HT-29 (cell line): Measurements from ENCODE around the gene ZFYVE21. TPM values are rescaled to one million over a fixed set of nuclear protein-coding genes. Genes with fewer than 3 reads are reported as not detected.

Source experiments
- DNase-seq: peaks from one replicate; pipeline ENCODE4 v3.0.0-alpha.2; 2015; ENCODE audit warnings: low spot score
- total RNA-seq: library from RNA; depleted of rRNA; stranded (reverse); fragments of >200 nt; shearing (Covaris generic); gene quantifications from 2 replicates; pipeline ENCODE4 v1.2.3, GENCODE V29; 2014

Gene ZFYVE21
- total RNA-seq, 1 experiment from 2014 or later, result 37.6 TPM

DNA sequence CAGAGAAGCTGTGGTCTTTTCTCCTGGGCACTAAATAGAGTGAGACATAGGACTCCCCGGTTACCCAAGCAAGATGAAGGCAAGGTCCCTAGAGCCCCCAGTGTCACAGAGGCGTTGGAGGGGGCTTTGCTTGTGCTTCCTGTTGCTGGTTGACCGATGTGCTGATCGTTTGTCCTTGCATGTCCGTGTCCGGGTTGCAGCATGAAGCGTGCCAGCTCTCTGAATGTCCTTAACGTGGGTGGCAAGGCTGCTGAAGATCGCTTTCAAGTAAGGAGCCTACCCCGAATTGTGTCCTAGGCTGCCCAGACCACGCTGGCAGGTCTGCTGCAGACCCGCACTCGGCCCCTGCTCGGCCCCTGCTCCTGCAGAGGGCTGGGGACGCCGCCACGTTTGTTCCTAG, 23.5 kb upstream of the ZFYVE21 start:
- DNase-seq, result no peak

DNA sequence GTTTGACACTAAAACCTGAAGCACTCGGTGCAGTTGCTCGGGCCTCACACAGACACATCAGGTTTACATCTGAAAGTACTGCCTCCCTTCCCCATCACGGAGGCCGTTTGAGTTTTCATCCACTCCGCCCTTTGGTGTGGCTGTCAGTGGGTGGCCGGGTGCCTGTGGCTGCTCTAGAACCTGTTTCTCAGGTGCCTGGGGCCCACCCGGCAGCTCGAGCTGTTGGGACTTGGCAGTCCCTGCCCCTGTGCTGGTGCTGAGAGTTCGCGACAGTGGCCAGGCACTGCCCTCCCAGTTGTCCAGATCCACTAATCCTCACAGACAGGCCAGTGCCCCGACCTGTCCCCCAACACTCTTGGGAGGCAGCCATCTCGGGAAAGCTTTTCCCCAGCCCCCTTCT, 22.7 kb upstream of the ZFYVE21 start:
- no peak for DNase-seq

DNA sequence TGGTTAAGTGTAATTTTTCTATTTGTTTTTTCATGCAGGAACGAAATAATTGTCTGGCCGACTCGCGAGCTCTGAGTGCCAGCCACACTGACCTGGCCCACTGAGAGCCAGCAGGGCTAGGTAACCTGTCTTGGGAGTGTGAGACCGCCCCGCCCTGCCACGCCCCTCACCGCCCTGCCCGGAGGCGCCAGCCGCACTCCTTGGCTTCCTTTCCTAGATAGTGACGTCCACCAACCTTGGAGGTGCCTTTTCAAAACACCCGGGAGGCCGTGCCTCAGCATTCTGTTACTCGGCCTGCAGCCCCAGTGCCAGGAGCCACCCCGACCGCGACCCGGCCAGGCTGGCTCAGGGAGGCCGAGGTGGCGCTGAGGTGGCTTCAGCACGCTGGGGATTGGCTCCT, 22.1 kb upstream of the ZFYVE21 start:
- DNase-seq, result no peak

DNA sequence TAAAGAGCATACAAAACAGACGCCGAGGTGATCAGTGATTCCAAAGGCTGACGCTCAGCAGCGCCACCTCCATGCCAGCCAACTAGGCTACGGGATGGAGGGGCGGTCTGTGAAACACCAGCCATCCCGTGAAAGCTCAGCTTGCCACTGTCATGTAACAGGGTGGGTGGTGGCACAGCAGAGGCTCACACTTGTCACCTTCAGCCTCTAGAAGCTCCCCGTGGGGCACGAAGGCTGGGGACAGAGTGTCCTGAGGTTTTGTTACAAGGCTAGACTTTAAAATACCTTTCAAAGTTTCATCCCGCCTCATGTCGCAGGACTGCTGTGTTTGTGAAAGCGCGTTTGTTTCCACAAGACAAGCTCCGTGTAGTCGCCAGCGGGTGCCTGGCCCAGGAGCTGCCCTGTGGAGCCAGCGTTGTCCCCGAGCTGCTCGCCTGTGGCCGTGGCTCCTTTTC, 21.0 kb upstream of the ZFYVE21 start:
- no peak for DNase-seq

DNA sequence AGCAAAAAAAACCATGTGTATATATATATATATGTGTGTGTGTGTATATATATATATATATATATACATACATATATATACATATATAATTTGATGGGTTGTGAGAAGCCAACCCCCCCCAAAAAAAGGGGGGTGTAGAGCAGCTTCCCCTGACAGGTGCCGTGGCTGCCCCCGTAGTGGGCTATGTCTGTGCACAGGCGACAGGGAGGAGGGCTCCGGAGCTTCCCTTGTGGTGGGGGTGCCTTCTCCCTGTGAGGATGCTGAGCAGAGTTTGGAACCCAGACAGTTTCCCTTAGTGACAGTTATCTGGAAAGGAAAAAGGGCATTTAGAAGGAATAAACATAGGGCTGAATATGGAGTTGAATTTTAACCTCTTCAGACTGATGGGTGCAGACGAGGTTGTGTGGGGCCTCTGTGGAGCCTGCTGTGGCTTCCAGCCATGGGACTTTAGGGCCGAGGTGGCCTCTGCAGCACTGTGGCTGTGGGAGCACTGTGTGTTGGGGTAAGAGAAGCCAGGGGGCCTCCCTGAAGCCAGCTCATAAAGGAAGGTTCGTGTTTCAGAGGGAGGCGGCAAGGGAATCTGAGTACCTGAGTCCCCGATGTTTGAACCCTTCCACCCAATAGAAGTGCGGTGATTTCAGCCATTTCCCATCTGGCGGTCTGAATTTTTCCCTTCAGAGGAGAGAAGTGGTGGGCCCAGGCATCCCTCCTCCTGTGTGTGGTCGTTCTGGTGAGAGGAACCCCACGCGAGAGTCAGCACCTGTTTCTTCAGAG, 20.1 kb upstream of the ZFYVE21 start:
- no peak for DNase-seq

DNA sequence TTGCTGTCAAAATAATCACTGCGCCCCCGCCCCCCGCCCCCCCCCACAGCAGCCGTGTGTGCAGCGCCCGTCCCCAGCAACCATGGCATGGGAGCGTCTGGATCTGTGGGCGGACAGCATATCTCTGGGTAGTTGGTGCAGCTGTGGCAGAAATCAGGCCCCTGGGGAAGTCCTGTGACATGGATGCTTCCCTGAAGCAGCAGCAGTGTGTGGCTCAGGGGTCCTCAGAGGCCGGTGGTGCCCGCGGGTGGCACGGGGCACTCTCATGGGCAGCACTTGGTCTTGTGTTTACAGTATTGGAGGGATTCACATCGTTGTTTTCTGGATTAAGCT, 19.6 kb upstream of the ZFYVE21 start:
- no peak for DNase-seq

DNA sequence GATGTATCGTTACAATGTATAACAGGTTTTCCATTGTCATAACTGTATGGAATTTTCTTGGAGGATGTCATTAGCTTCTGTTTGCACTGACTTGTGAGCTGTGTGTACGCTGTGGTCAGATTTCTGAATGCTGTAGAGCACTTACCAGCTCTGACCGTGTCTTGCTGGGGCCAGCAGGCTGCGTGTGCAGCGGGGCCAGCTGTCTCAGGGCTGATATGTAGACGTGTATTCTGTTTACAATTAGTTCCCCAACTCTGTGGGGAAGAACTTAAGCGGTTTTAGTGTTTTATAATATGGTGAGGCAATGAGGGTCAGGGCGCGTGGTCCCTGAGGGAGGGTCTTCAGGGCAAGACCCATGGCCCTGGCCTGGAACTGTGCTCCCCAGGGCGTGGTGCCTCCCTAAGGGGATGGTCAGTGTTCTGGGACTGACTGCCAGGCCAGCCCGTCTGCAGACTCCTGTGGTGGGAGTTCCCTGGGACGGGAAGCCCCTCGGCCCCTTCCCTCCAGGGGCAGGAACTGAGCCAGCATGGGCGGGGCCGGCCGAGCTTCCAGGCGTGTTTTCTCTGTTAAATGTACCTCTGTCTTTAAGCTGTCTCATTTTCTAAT, 19.0 kb upstream of the ZFYVE21 start:
- no peak for DNase-seq

DNA sequence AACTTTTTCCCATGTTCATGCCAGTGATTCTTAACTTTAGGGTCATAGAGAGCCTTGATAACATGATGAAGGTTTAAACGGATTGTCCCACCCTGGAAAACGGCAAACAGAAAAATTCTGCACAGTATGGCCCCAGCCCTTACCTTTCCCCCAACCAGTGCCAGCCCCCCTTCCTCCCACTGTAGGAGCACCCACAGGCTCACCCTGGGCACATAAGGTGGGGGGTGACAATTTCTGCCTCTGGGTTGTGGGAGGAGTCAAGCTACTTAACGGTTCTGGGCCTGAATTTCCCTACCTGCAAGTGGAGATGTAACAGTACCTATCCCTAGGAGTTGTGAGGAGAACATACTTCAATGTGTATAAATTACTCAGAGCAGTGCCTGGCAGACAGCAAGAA, 18.4 kb upstream of the ZFYVE21 start:
- no peak for DNase-seq

DNA sequence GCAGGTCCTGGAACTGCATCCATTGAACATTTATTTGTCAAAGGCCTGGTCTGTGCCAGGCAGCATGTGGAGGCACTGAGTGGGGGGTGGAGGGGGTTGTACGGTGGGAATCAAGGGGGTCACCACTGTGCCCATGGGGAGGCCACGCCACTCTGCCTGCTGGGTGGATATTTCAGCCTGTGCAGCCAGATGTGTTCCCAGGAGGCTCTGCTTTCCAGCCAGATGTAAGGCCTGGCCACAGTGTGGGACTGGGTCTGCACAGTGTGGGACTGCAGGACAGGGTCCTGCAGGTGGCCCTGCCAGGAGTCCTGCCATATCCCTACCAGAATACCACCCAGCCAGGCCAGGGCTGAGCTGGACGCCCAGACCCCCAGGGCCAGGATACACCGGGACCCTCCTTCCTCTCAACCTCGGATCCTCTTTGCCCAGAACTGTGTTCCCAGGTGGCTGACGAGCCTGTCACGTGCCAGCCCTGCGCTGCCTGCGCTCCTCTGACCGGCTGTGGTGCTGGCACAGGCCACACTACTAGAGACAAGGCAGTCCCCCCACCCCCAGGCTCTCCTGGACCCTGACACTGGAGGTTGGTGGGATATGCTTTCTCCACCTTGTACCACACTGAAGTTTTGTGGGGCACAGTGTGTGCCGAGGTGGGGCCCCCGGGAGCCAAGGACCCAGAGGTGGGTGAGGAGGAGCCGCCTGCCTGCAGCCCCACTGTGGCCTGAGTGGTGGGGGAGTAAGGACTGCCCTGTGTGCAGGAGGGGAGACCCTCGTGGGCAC, 17.8 kb upstream of the ZFYVE21 start:
- no peak for DNase-seq

DNA sequence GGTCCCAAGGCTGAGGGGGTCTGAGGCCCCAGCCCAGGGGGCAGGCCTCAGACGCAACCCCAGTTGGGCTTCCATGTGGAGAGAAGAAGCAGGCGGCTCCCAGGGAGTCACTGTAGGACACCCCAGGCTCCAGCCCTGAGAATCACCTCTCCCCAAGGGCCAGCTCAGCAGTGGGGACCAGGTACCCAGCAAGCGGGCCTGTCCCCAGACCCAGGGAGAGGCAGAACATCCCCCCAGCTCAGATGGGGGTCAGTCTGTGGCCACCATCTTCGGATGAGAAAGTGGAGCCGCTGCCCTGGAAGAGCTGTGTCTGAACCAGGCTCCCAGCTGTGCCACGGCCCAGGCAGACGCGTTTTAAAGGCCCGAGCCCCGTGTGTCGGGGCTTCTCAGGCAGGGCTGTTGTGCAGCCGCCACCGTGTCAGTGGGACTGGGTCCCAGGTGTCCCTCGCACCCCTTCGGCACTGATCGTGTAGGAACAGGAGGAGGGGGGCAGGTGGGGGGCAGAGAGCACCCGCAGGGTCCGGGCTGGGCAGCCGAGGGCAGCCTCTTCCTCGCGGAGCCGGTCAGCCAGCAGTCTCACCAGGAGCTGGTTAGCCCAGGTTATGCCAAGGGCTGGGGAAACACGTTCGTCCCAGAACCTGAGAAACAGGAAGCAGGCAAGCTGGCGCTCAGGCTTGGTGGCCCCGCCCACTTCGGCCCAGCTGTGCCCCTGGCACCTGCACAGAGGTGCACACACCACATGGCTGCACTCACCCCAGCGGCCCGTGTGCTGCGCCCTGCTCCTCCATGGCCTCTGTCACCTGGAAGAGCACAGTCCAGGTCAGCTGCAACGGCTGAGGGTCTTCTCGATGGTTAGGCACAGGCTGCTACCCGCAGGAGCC, 17.0 kb upstream of the ZFYVE21 start:
- DNase-seq, result peak; percentile 79

DNA sequence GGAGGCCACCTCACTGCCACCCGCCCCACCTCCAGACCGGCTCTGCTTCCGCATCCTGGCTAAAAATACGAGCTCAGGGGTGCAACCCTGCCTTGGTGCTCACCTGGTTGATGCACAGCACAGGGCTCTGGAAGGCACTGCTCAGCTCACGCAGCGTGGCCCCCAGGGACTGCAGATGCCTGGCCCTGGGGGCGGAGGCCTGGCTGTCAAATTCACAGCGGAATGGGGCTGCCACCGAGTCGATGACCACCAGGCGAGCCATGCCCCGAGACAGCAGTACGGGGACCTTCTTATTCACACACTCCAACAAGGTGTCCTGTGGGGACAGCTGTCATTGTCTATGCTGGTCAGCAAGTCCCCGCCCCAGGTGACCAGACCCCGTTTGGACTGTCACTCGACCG, 16.3 kb upstream of the ZFYVE21 start:
- no peak for DNase-seq

DNA sequence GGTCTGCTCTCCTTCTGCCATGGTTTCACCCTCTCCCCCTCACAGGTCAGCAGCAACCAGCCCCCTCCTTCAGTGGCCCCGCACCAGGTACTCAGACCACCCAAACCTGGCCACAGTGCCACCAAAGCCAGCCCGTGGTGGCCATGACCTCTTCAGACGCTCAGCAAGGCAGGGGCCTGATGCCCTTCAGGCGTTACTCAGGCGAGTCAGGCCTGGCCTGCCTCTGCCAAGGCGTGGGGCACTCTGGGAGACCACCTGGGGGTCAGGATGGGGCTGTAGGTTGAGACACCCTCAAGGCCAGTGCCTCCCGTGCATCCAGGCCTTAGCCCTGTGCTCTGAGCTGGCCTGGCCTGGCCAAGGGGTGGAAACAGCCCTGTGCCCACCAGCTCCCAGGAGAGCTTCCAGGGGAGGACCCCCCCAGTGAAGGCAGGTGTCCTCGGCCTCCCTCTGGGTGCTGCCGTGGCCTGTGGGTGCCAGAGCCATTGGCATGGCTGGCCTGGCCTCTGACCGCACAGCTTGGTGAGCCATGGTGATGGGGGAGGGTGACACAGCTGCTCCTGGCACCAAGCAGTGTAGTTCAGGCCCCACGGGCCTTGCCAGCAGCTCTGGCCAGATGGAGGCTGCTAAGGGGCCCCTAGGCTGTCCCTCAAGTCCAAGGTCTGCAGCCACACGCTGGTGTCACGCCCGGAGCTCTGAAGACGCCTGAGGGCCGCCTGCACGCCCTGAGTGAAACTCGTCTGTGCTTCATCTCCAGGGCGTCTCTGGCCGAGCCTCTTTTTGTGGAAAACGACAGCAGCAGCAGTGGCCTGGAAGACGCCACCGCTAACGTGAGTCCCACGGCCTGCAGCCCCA, 15.5 kb upstream of the ZFYVE21 start:
- no peak for DNase-seq

DNA sequence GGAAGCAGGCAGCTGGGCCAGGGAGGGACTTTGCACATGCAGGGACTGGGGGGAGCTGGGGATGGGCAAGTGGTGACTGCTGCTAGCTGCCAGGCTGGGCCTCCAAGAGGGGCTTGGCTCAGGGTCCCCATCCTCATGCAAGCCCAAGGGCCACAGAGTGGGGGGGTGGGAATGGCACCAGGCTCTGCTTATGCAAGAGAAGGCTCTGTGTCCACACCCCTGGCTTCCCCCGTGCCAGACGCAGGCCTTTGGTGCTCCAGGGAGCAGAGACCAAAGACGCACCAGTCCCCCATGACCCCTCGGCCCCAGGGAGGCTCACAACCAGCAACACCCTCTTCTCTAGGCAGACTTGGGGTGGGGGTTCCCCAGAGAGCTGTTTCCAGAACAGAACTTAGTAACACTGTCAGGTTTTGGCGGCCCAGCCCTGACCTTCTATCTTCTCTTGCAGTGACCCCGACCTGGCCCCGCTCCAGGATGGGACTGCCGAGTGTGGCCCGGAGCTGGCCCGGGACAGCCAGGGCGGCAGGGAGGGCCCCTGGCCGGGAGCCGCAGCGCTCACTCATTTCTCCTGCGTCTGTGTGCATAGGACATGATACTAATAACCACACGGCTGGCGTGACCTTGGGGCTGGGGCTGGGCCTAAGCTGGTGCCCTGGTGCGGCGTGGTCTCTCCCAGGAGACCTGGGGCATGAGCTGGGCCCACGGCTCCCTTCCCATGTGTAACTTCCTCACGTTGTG, 14.7 kb upstream of the ZFYVE21 start:
- no peak for DNase-seq

DNA sequence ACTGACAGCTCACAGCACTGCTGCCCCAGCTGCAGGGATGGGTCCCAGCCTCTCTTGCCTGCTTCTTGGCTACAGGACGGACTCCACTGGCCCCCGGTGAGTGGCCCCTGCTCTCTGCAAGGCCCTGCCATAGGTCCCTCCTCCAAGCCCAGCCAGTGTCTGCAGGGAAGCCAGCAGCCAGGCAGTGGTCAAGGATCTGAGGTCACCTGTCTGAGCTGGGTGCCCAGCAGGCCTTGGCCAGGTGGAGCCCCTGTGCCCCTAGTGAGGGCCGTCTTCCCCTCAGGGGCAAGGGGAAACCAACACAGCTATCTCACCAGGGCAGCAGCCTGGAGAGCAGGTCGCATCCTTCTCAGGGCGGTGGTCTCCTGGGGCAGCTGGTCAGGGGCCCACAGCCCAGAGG, 13.5 kb upstream of the ZFYVE21 start:
- DNase-seq, result no peak

DNA sequence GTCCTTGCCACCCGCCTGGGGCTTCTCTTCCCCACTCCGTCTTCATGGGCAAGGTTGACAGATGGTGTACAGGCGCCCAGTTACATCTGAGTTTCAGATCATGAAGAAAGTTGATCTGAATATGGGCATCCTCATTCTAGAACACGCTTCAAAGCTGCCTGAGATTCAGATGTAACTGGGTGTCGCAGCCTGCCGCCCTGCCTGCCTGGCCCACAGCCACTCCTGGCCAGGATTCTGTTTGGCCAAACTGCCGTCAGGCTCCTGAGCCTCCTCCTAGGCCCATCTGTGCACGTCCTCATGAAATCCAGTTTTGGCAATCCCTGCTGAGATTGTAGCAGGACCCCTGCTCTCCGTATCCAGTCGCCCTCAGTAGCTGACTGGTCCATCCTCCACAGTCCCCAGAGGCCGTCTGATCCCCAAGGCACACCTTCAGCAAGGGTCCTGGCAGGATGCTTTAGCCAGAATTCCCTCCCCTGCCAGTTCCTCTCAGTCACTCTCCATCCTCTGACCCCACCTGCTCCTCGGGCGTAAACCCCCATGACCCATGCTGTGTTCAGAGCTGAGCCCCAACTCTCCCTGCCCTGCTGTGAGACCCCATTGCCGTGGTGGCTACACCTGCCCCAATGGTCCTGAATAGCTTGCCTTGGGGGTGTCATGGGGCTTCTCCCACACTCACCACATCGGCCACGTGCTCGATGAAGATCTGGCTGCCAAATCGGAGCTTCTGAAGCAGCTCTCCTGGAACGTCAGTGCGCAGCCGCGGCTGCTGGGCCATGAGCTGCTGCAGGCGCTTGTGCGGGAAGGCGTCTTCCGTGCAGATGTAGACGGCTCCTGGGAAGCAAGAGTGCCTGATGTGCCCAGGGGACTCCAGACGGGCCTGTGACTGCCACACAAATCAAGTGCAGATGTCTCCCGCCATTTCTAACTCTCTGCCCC, 12.8 kb upstream of the ZFYVE21 start:
- DNase-seq, result no peak

DNA sequence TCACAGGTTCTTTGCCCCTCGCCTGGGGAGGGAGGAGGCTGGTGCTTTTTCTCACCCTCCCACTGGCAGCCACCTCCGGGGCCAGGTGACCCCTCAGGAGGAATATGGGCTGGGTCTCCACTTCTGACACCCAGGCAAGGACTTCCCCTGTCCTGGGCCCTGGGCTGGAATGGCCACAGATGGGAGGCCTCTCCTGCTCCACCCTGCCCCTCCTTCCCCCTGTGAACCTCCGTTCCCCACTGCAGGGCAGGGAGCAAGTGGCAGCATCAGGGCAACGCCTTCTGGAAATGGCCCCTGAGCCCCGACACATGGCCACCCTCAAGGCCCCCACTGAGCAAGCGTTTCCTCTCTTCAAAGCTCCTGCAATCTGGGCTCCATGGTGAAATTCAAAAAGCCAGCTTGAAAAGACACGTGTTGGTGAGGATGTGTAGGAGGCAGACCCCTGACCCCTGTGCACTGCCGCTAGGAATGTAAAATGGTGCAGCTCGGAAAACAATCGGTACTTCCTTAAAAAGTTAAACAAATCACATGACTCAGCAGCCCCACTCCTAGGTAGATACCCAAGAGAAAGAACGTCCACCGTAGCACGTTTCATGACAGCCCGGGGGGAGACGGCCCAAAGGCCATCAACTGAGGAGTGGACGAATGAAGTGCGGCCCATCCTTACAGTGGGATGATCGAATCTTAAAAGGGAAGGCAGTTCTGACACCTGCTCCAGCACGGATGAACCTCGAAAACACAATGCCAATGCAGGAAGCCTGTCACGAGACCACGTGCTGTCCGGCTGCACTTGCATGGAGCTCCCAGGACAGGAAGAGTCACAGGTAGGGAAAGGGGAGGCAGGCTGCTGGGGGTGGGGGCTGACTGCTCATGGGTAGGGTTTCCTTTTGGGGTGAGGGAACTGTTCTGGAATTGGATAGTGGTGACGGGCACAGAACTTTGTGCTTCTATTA, 11.9 kb upstream of the ZFYVE21 start:
- no peak for DNase-seq

DNA sequence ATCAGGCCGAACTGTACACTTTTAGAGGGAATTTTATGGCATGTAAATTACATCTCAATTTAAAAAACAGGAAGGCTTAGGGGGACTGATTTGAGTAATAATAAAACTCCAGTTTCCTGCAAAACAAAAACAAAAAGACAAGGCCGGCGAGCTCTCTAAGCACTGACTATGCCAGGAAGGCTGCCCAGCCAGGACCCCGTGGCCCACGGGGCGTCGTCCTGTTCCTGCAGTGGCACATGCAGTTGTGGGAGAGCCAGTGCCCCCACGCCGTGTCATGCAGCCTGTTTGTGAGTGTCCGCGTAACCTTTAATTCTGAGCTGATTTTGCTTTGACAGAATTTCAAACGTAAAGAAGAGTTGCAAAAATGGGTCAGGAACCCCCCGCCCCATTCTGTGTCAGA, 10.9 kb upstream of the ZFYVE21 start:
- no peak for DNase-seq

DNA sequence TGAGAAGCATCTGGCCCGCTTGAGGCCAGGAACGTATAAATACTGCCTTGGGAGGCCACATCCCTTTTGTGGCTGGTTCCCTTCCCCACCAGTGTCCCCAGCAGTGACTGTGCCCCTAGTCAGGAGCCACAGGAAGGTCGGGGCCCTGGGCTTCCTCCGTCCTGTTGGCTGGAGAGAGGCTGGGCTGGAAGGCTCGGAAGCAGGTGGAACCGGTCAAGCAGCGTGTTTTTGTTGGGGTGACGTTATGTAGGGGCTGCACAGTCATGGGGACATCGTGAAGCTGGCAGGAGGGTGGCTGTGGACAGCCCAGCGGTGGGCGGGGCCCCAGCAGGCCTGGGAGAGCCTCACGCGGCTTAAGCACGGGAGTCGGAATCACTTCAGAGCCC, 10.5 kb upstream of the ZFYVE21 start:
- DNase-seq, result no peak
